Measurements from ENCODE around the gene RPRD2.

DNA sequence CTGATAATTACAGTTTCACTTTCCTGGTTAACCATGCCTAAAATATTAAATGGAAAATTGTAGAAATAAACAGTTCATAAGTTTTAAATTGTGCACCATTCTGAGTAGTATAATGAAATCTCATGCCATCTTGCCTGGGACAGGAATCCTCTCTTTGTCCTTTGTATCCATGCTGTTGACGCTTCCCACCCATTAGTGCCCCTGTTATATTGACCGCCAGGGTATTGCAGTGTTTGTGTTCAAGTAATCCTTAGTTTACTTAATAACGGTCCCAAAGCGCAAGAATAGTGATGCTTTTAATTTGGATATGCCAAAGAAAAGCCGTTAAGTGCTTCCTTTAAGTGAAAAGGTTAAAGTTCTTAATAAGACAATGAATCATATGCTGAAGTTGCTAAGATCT is 41.7 kb downstream of the RPRD2 start:
- TF ChIP-seq POLR2A (IDR thresholded peaks at IDR 0.05; ENCODE audit: borderline replicate concordance, extremely low read depth, insufficient read depth, insufficient read length): no peak
- TF ChIP-seq, protein P1, sequence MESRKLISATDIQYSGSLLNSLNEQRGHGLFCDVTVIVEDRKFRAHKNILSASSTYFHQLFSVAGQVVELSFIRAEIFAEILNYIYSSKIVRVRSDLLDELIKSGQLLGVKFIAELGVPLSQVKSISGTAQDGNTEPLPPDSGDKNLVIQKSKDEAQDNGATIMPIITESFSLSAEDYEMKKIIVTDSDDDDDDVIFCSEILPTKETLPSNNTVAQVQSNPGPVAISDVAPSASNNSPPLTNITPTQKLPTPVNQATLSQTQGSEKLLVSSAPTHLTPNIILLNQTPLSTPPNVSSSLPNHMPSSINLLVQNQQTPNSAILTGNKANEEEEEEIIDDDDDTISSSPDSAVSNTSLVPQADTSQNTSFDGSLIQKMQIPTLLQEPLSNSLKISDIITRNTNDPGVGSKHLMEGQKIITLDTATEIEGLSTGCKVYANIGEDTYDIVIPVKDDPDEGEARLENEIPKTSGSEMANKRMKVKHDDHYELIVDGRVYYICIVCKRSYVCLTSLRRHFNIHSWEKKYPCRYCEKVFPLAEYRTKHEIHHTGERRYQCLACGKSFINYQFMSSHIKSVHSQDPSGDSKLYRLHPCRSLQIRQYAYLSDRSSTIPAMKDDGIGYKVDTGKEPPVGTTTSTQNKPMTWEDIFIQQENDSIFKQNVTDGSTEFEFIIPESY (IDR thresholded peaks at IDR 0.05; ENCODE audit: extremely low read depth, insufficient replicate concordance, low read length): no peak
- TF ChIP-seq CTCF (IDR thresholded peaks at IDR 0.05 in 2 of 3, conservative IDR thresholded peaks at IDR 0.05 in 1 of 3; ENCODE audit: borderline replicate concordance in 1 of 3, insufficient read depth in 1 of 3, low read depth in 2 of 3, low read length in 2 of 3): no peak
- no peak for TF ChIP-seq EZH2 (IDR thresholded peaks at IDR 0.05)
- no peak for TF ChIP-seq EZH2phosphoT487 (IDR thresholded peaks at IDR 0.05; ENCODE audit: borderline replicate concordance)
- no peak for TF ChIP-seq CEBPB (IDR thresholded peaks at IDR 0.05; ENCODE audit: low read depth)
